Measurements from ENCODE around the gene ZNF497.

The ZNF497 gene

DNA sequence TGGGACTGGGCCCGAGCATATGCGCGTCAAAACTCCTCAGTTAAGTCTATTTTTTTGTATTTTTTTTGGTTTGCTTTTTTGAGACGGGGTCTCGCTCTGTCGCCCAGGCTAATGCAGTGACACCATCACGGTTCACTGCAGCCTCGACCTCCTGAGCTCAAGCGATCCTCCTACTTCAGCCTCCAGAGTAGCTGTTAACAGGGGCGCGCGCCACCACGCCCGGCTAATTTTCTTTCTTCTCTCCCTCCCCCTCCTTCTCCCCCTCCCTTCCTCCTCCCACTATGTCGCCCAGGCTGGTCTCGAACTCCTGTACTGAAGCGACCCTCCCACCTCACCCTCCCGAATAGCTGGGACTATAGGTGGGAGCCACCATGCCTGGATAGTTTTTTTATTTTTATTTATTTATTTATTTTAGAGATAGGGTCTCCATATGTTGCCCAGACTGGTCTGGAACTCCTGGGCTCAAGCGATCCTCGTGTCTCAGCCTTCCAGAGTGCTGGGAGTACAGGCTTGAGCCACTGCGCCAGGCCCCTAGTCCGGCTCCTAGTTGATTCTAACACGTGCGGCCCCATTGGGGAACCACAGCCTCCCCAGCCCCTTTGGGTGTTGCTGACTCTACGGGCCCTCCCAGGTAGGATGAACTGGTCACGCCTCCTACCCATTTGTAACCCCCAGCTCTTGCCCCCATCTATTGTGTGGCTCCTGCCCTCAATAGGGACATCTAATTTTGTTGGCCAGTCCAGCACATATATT, 19.1 kb upstream of the ZNF497 start:
- no peak for TF ChIP-seq USF1 (IDR thresholded peaks at IDR 0.05)
- no peak for TF ChIP-seq REST (IDR thresholded peaks at IDR 0.05; ENCODE audit: low read depth)
- no peak for TF ChIP-seq EGR1 (IDR thresholded peaks at IDR 0.05)
- TF ChIP-seq YY1 (IDR thresholded peaks at IDR 0.05; ENCODE audit: low read depth) = no peak
- TF ChIP-seq FOXM1 (IDR thresholded peaks at IDR 0.05; ENCODE audit: borderline replicate concordance, low read depth) = no peak
- no peak for TF ChIP-seq TCF12 (IDR thresholded peaks at IDR 0.05; ENCODE audit: low read depth)
- TF ChIP-seq TAF1 (IDR thresholded peaks at IDR 0.05; ENCODE audit: low read depth) = no peak
- no peak for TF ChIP-seq EP300 (IDR thresholded peaks at IDR 0.05; ENCODE audit: borderline replicate concordance)
- no peak for TF ChIP-seq NFIC (IDR thresholded peaks at IDR 0.05)
- TF ChIP-seq, protein P1, sequence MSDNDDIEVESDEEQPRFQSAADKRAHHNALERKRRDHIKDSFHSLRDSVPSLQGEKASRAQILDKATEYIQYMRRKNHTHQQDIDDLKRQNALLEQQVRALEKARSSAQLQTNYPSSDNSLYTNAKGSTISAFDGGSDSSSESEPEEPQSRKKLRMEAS (IDR thresholded peaks at IDR 0.05) = no peak
- TF ChIP-seq CEBPB (IDR thresholded peaks at IDR 0.05) = no peak

DNA sequence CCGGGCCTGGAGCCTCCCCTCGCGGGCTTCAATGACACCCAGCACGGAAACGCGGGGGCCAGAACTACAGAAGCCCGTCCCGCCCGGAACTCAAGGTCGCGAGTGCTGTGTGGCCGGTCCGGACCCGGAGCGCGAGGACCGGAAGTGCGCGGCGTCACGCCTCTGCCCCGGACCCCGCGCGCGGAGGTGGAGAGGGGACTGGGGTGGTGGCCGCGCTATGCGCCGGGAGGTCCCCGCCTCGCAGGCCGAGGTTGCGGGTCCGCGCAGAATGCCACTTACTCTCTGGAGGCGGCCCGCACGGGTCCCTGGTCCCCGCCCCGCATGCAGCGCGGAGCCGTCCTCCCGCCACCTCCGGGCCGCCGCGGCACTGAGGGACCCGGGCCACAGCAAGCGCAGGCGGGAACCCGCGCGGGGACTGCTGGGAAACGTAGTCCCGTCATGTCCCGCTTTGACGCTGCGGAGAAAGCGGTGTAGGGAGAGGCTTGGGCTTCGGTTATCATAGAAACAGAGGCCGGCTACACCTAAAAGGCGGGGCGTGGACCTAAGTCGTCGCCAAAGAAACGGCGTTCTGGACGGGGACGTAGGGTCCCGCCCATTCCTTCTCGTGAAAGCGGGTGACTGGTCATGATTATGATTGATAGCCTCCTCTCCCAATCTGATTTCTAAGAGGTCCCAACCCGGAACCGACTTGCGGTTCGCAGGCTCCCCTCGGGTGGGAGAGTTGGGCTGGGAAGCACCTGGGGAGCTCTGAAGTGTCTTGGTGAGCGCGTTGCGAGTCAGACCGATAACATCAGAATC, 18.3 kb upstream of the ZNF497 start, which contains the start of gene ZNF837:
Gene ZNF837 (minus strand): TSS at position 369 of the 798 bp plus-strand sequence. CDS start 11,698 bp downstream, outside the sequence.
- TF ChIP-seq CEBPB (IDR thresholded peaks at IDR 0.05) (no peak), TCF12 (IDR thresholded peaks at IDR 0.05; ENCODE audit: low read depth) (peak; percentile 83), YY1 (IDR thresholded peaks at IDR 0.05; ENCODE audit: low read depth) (peak; percentile 80), USF1 (IDR thresholded peaks at IDR 0.05) (peak; percentile 79), REST (IDR thresholded peaks at IDR 0.05; ENCODE audit: low read depth) (peak; percentile 29; the same call in 1 of the 2 replicates), RAD21 (IDR thresholded peaks at IDR 0.05; ENCODE audit: low read depth) (peak; percentile 18; the same call in 1 of the 2 replicates), NFIC (IDR thresholded peaks at IDR 0.05) (peak; percentile 45), TEAD4 (IDR thresholded peaks at IDR 0.05) (peak; percentile 49; the same call in 1 of the 2 replicates), TAF1 (IDR thresholded peaks at IDR 0.05; ENCODE audit: low read depth) (peak; percentile 98), FOXM1 (IDR thresholded peaks at IDR 0.05; ENCODE audit: borderline replicate concordance, low read depth) (peak; percentile 35; the same call in 1 of the 2 replicates), ZBTB7A (IDR thresholded peaks at IDR 0.05; ENCODE audit: low read depth) (peak; percentile 74; the same call in 1 of the 2 replicates), EGR1 (IDR thresholded peaks at IDR 0.05) (peak; percentile 58), CREB1 (IDR thresholded peaks at IDR 0.05; ENCODE audit: low read depth) (peak; percentile 54), EP300 (IDR thresholded peaks at IDR 0.05; ENCODE audit: borderline replicate concordance) (peak; percentile 28; the same call in 1 of the 2 replicates)
- TF ChIP-seq, protein P1 (IDR thresholded peaks at IDR 0.05) = peak; percentile 89

DNA sequence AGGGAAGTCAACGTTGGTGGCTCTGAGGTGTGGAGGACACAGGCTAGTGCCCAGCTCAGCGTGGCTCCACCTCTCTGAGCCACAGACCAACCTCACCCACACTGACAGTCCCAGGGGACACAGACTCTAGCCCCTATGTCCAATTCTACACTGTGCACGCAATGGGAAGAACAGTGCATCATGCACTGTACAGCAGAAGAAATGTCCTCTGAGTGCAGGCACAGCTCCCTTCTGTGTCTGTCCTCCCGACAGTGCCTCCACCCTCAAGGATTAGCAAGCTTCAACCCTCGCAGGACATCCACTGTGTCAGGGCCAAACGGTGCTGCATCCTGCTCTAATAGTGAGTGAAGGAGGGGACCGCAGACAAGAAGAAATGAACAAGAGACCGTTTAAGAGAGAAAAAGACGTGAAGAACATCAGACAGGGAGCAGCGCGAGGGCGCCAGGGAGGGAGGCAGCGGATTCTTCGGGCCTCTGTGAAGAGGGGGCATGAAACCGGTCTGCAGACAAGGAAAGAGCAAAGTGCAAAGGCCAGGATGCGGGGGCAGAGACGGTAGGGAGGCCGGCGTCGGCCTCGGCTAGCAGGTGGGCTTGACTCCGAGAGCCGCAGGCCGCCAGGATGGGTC, 17.6 kb upstream of the ZNF497 start:
- TF ChIP-seq USF1 (IDR thresholded peaks at IDR 0.05) (no peak), CREB1 (IDR thresholded peaks at IDR 0.05; ENCODE audit: low read depth) (no peak), TAF1 (IDR thresholded peaks at IDR 0.05; ENCODE audit: low read depth) (no peak), FOXM1 (IDR thresholded peaks at IDR 0.05; ENCODE audit: borderline replicate concordance, low read depth) (no peak), RAD21 (IDR thresholded peaks at IDR 0.05; ENCODE audit: low read depth) (no peak)

DNA sequence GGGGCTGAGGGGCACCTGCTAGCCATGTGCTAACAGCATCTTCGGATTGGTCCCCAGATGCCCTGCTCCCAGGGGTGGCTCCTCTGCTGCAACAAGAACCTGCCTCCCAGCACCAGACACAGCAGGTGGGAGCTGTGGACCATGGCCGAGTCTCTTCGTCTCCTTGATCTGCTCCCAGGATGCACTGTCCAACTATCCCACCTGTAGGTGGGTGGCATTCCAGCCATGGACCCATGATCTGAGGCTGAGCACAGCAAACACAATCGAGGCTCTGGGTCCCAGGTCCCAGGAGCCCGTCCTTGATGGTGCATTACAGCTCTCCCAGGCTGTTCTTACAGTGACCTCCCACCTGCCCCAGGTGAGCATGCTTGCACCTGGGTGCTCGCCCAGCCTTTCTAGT, 16.7 kb upstream of the ZNF497 start:
- TF ChIP-seq NFIC (IDR thresholded peaks at IDR 0.05) (no peak), TCF12 (IDR thresholded peaks at IDR 0.05; ENCODE audit: low read depth) (no peak), ZBTB7A (IDR thresholded peaks at IDR 0.05; ENCODE audit: low read depth) (no peak), RAD21 (IDR thresholded peaks at IDR 0.05; ENCODE audit: low read depth) (no peak), REST (IDR thresholded peaks at IDR 0.05; ENCODE audit: low read depth) (no peak), TAF1 (IDR thresholded peaks at IDR 0.05; ENCODE audit: low read depth) (no peak)

Measured in Ishikawa (cell line).